ENCODE data around the gene CLRN1. TPM values are rescaled to one million over a fixed set of nuclear protein-coding genes. Genes with fewer than 3 reads are reported as not detected.

CLRN1 gene
- total RNA-seq, 4 donors from 2014 or later = not detected

- Histone ChIP-seq H3K4me3 (no peak overlapping the region), H3K9me3 (no peaks in the 10 kb centered on the region), H3K27me3 (peaks cover 0 to 4% (median 0%) of the 10 kb centered on the region in 4 donors), H3K36me3 (no peaks in the 10 kb centered on the region), H3K4me1 (no peaks in the 10 kb centered on the region), H3K27ac (no peak overlapping the region)
- no peak for DNase-seq
- WGBS, 2 donors = 75 to 80% methylated on average over 2 of the region's 2 CpGs
- intact Hi-C loops (cut with DNase I) = no loop called here
- TF ChIP-seq CTCF (IDR thresholded peaks at IDR 0.05) (no peak), POLR2A (IDR thresholded peaks at IDR 0.05) (no peak)
Measured at GRCh38 chr3:150878996-150879575, 93.4 kb downstream of the CLRN1 start.

DNA sequence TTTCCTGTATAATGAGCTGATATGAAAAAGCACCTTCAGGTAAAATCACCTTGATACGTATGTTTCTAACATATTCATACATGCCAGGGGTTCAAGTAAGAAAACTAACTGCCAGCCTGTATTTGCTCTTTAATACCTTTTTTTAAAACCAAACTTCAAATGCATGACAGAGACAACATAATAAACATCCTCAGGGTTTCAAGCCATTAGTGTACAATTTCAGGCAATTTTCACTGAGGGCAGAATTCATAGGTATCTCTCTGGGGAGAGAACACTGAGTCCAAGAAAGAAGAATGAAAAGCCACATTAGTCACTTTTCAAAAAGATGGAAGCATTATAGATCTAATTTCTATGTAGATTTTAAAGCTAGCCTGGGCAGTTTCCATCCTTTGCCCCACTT, 94.2 kb downstream of the CLRN1 start:
- Histone ChIP-seq H3K4me3 (no peak overlapping the region), H3K27ac (no peak overlapping the region), H3K4me1 (no peaks in the 10 kb centered on the region), H3K36me3 (no peaks in the 10 kb centered on the region), H3K27me3 (no peaks in the 10 kb centered on the region), H3K9me3 (no peaks in the 10 kb centered on the region)
- intact Hi-C loops (cut with DNase I) = no loop called here
- 92 to 93% methylated on average over 1 of the region's 1 CpG for WGBS, 2 donors
- TF ChIP-seq POLR2A (IDR thresholded peaks at IDR 0.05) (no peak), CTCF (IDR thresholded peaks at IDR 0.05) (no peak)
- DNase-seq = no peak

- intact Hi-C loops (cut with DNase I) = no loop called here
- no peak for TF ChIP-seq CTCF (IDR thresholded peaks at IDR 0.05)
- no peak for TF ChIP-seq POLR2A (IDR thresholded peaks at IDR 0.05)
- 85 to 90% methylated on average over 3 of the region's 3 CpGs for WGBS, 2 donors
- H3K36me3 ChIP-seq = no peaks in the 10 kb centered on the region
- H3K27ac ChIP-seq = no peak overlapping the region
- DNase-seq = no peak
- no peaks in the 10 kb centered on the region for H3K27me3 ChIP-seq
- H3K4me3 ChIP-seq = no peak overlapping the region
- H3K9me3 ChIP-seq = no peaks in the 10 kb centered on the region
- no peaks in the 10 kb centered on the region for H3K4me1 ChIP-seq
Measured at GRCh38 chr3:150877303-150877702, 95.2 kb downstream of the CLRN1 start.

- no peak overlapping the region for H3K27ac ChIP-seq
- intact Hi-C loops (cut with DNase I) = no loop called here
- no peak for DNase-seq
Measured at GRCh38 chr3:150876611-150877265, 95.8 kb downstream of the CLRN1 start.

More at GRCh38 chr3:150876611-150877265, 95.8 kb downstream of the CLRN1 start:
- TF ChIP-seq CTCF (IDR thresholded peaks at IDR 0.05) (no peak), POLR2A (IDR thresholded peaks at IDR 0.05) (no peak)
- WGBS, 2 donors = 73 to 83% methylated on average over 6 of the region's 6 CpGs
- H3K36me3 ChIP-seq = no peaks in the 10 kb centered on the region
- no peak overlapping the region for H3K4me3 ChIP-seq
- H3K27me3 ChIP-seq = no peaks in the 10 kb centered on the region
- no peaks in the 10 kb centered on the region for H3K9me3 ChIP-seq
- no peaks in the 10 kb centered on the region for H3K4me1 ChIP-seq

Other genes with a start within 250 kb of the CLRN1 start
- 10 to 100 TPM; 39.4 to 74.8 (median 51.8) TPM for gene SIAH2, start 209.6 kb downstream of the CLRN1 start, total RNA-seq
- not detected for gene MINDY4B, start 67.3 kb downstream of the CLRN1 start, total RNA-seq
- gene MED12L, start 112.9 kb upstream of the CLRN1 start, total RNA-seq = 1 to 10 TPM in 1 of 4 donors, under 1 TPM in 3; 0.08 to 1.5 (median 0.19) TPM
- 1 to 10 TPM in 3 of 4 donors, under 1 TPM in 1; 0.59 to 2.7 (median 2.1) TPM for gene GPR171, start 230.5 kb upstream of the CLRN1 start, total RNA-seq